Hepatocyte (in vitro differentiated cells): ENCODE data around the gene CMSS1. TPM values are rescaled to one million over a fixed set of nuclear protein-coding genes. Genes with fewer than 3 reads are reported as not detected.

ENCODE experiments used
- DNase-seq: peaks from one replicate; pipeline ENCODE4 v3.0.0-alpha.2; 2016; ENCODE audit warnings: low spot score
- H2AFZ ChIP-seq: fragments of 200-600 bp; sonication (generic); 2 replicates; pipeline ENCODE4 v1.6.0; 2016; ENCODE audit warnings: antibody characterized with exemption, mild to moderate bottlenecking
- H3K27ac ChIP-seq: fragments of 200-600 bp; sonication (generic); 2 replicates; pipeline ENCODE4 v1.5.1; 2016; ENCODE audit warnings: mild to moderate bottlenecking
- H3K27me3 ChIP-seq: fragments of 200-600 bp; sonication (generic); 2 replicates; pipeline ENCODE4 v1.6.1; 2016
- H3K36me3 ChIP-seq: fragments of 200-600 bp; sonication (generic); replicated peaks from 2 replicates; pipeline ENCODE4 v1.5.1; 2016; ENCODE audit warnings: low read depth; ENCODE audit not compliant: insufficient read depth
- H3K4me1 ChIP-seq: fragments of 200-600 bp; sonication (generic); 2 replicates; pipeline ENCODE4 v1.5.1; 2016; ENCODE audit warnings: mild to moderate bottlenecking, moderate library complexity; ENCODE audit not compliant: insufficient read depth
- H3K4me2 ChIP-seq: fragments of 200-600 bp; sonication (generic); 2 replicates; pipeline ENCODE4 v1.6.0; 2016
- H3K4me3 ChIP-seq: fragments of 200-600 bp; sonication (generic); 2 replicates; pipeline ENCODE4 v1.5.1; 2016; ENCODE audit warnings: mild to moderate bottlenecking
- H3K79me2 ChIP-seq: fragments of 200-600 bp; sonication (generic); 2 replicates; pipeline ENCODE4 v1.6.0; 2017; ENCODE audit warnings: mild to moderate bottlenecking
- H3K9me2 ChIP-seq: fragments of 200-600 bp; sonication (generic); replicated peaks from 2 replicates; pipeline ENCODE4 v1.6.0; 2017; ENCODE audit warnings: mild to moderate bottlenecking; ENCODE audit not compliant: insufficient read depth
- H3K9me3 ChIP-seq: fragments of 200-600 bp; sonication (generic); 2 replicates; pipeline ENCODE4 v1.5.1; 2016; ENCODE audit warnings: low read depth, mild to moderate bottlenecking
- H4K20me1 ChIP-seq: fragments of 200-600 bp; sonication (generic); 2 replicates; pipeline ENCODE4 v1.6.0; 2016; ENCODE audit warnings: mild to moderate bottlenecking; ENCODE audit not compliant: insufficient read depth, poor library complexity, severe bottlenecking
- EZH2 ChIP-seq: fragments of 200-600 bp; sonication (generic); IDR thresholded peaks from 2 replicates; pipeline ENCODE4 v1.6.1; 2016; ENCODE audit warnings: antibody characterized with exemption, mild to moderate bottlenecking, borderline replicate concordance
- EZH2phosphoT487 ChIP-seq: fragments of 200-600 bp; sonication (generic); IDR thresholded peaks from one replicate; pipeline ENCODE4 v1.6.1; 2018; ENCODE audit warnings: antibody characterized with exemption, mild to moderate bottlenecking, low read depth, moderate library complexity; ENCODE audit not compliant: unreplicated experiment, severe bottlenecking
- WGBS: methylation state at CpG from one replicate; pipeline ENCODE4 v1.1.6; 2016; ENCODE audit warnings: low lambda C conversion rate; ENCODE audit errors: missing lambda C conversion rate; 5-methylcytosine and 5-hydroxymethylcytosine counted together
- polyA plus RNA-seq: library from polyadenylated mRNA; unstranded; fragments of >200 nt; fragmentation: Nextera tagmentation; extraction: Ambion mirVana; gene quantifications from 2 replicates; pipeline ENCODE4 v1.2.1, GENCODE V29; 2016
- total RNA-seq: library from RNA; depleted of rRNA; stranded (reverse); fragments of >200 nt; gene quantifications from 2 replicates; pipeline ENCODE4 v1.2.3, GENCODE V29; 2014
- TF ChIP-seq, protein P1 (sequence below): fragments of 200-600 bp; sonication (generic); IDR thresholded peaks from 2 replicates; pipeline ENCODE4 v1.5.1; 2016; ENCODE audit warnings: antibody characterized with exemption, mild to moderate bottlenecking; ENCODE audit not compliant: poor library complexity

Gene CMSS1
- total and polyA plus RNA-seq, 2 experiments from 2014 or later: 11.8 to 17.0 TPM

DNA sequence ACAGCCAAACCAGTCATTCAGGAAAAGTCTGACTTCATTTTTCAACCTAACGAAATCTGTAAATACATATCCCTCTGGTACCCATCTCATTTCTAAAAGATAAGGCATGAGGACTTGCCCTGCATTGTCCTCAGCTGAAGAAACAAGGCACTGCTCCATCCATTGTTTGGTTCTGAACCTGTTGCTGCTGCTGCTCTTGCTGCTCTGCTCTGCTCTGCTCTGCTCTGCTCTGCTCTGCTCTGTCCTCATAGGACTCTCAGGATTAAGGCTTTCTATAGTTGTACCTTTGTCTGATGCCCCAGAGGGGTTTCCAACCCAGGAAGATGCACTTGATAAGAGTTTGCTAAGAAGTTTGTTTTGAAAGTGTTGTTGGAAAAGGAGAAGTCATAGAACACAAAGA, 38.2 kb downstream of the CMSS1 start:
- no peak overlapping the region for H2AFZ ChIP-seq
- H3K9me3 ChIP-seq: no peaks in the 10 kb centered on the region
- H3K4me2 ChIP-seq: no peak overlapping the region
- peaks cover 6% of the 10 kb centered on the region for H3K4me1 ChIP-seq
- peaks cover 90% of the 10 kb centered on the region for H3K79me2 ChIP-seq
- 94% methylated on average over 1 of the region's 1 CpG for WGBS
- no peaks in the 10 kb centered on the region for H3K27me3 ChIP-seq
- H3K36me3 ChIP-seq: no peaks in the 10 kb centered on the region
- H4K20me1 ChIP-seq: no peaks in the 10 kb centered on the region
- no peak for DNase-seq
- TF ChIP-seq, protein P1, sequence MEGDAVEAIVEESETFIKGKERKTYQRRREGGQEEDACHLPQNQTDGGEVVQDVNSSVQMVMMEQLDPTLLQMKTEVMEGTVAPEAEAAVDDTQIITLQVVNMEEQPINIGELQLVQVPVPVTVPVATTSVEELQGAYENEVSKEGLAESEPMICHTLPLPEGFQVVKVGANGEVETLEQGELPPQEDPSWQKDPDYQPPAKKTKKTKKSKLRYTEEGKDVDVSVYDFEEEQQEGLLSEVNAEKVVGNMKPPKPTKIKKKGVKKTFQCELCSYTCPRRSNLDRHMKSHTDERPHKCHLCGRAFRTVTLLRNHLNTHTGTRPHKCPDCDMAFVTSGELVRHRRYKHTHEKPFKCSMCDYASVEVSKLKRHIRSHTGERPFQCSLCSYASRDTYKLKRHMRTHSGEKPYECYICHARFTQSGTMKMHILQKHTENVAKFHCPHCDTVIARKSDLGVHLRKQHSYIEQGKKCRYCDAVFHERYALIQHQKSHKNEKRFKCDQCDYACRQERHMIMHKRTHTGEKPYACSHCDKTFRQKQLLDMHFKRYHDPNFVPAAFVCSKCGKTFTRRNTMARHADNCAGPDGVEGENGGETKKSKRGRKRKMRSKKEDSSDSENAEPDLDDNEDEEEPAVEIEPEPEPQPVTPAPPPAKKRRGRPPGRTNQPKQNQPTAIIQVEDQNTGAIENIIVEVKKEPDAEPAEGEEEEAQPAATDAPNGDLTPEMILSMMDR: no peak
- TF ChIP-seq EZH2 (no peak), EZH2phosphoT487 (no peak)
- H3K9me2 ChIP-seq: no peaks in the 10 kb centered on the region
- H3K4me3 ChIP-seq: no peak overlapping the region
- no peak overlapping the region for H3K27ac ChIP-seq

DNA sequence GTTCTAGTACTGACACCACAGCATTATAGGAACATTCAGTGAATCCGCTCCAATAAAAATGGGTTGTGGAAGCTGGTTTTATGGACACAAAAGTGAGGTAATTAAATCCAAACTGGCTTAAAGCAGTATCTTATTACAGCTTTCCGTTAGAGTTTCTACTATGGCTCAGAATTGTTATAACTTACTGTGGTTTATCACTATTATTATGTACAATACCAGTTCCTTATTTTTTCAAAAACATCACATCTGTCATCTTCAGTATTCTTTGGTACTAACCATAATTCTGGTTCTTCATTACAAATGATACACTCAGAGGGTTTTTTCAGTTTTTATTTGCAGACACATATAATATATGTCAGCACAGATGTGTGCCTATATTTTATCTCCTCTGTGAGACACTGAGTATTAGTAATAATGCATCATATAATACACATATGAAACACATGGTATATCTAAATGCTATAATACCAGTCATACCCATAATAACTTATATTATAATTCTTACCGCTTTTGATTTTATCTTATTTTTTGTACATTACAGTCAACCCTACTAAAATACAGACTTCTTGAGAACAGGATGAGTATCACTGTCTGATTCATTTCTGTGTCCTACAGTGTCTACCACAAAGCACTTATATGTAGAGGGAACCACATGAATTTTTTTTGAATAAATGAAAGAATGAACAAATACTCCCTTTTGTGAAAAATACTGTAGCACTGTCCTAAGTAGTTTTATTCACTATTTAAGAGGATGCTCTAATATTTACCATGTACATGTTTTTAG, 39.0 kb downstream of the CMSS1 start:
- 83% methylated on average over 3 of the region's 3 CpGs for WGBS
- Histone ChIP-seq H3K4me3 (no peak overlapping the region), H2AFZ (no peak overlapping the region), H3K27me3 (no peaks in the 10 kb centered on the region), H3K9me2 (no peaks in the 10 kb centered on the region), H3K79me2 (peaks cover 92% of the 10 kb centered on the region), H3K27ac (peak overlapping the region; percentile 45), H3K9me3 (no peaks in the 10 kb centered on the region), H4K20me1 (no peaks in the 10 kb centered on the region), H3K4me2 (no peak overlapping the region), H3K36me3 (no peaks in the 10 kb centered on the region), H3K4me1 (peaks cover 6% of the 10 kb centered on the region)
- DNase-seq: no peak
- no peak for TF ChIP-seq EZH2phosphoT487
- TF ChIP-seq EZH2: no peak
- TF ChIP-seq, protein P1: no peak

DNA sequence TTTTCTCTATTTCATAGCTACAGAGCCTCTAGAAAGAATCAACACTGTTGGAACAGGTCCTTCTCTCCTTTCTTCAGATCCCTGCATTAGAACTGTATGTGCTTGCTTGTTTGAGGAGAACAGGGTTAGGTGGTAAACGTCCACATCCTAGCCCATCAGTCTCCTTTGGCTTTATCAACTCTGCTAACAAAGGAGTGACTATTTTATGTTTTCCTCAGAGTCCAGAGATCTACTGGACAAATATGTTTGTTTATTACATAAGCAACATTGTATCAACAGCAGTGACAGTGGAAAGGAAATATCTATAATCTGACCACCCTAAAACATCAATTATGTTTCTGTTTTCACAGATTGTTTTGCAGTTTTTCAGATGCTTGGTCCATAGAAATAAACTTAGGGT, 39.6 kb downstream of the CMSS1 start:
- Histone ChIP-seq H3K79me2 (peaks cover 92% of the 10 kb centered on the region), H3K4me3 (no peak overlapping the region), H3K9me2 (no peaks in the 10 kb centered on the region), H3K4me2 (no peak overlapping the region), H3K27ac (peak overlapping the region; percentile 45), H3K27me3 (no peaks in the 10 kb centered on the region), H3K4me1 (peaks cover 6% of the 10 kb centered on the region), H3K9me3 (no peaks in the 10 kb centered on the region), H2AFZ (no peak overlapping the region), H3K36me3 (no peaks in the 10 kb centered on the region), H4K20me1 (no peaks in the 10 kb centered on the region)
- DNase-seq: no peak
- 54% methylated on average over 1 of the region's 1 CpG for WGBS
- TF ChIP-seq EZH2phosphoT487 (no peak), EZH2 (no peak)
- TF ChIP-seq, protein P1: no peak
